Smooth muscle cell of the brain vasculature (primary cell): ENCODE measurements around the gene CFAP65.

Experiments
- DNase-seq: peaks from one replicate; pipeline ENCODE4 v3.0.0-alpha.2; 2012; ENCODE audit warnings: low read depth, low spot score

Gene CFAP65

GRCh38 chr2:218963601-218964000, 77.7 kb downstream of the CFAP65 start:
- no peak for DNase-seq

- DNase-seq: peak; percentile 6
Observed at GRCh38 chr2:218962859-218963492, 78.3 kb downstream of the CFAP65 start.

GRCh38 chr2:218961651-218962570, 79.4 kb downstream of the CFAP65 start:
- no peak for DNase-seq

GRCh38 chr2:218961229-218961628, 80.1 kb downstream of the CFAP65 start:
- DNase-seq: no peak

- DNase-seq: no peak
Observed at GRCh38 chr2:218960309-218961165, 80.8 kb downstream of the CFAP65 start.

- no peak for DNase-seq
Observed at GRCh38 chr2:218959761-218960308, 81.5 kb downstream of the CFAP65 start.

- DNase-seq: peak; percentile 35
Observed at GRCh38 chr2:218959141-218959731, 82.1 kb downstream of the CFAP65 start, which contains the start of gene CDK5R2. Gene CDK5R2 (plus strand): TSS chr2:218959666. CDS start chr2:218959821, 155 bp downstream.

- DNase-seq: no peak
Observed at GRCh38 chr2:218958276-218958675, 83.0 kb downstream of the CFAP65 start.

- no peak for DNase-seq
Observed at GRCh38 chr2:218957671-218958070, 83.6 kb downstream of the CFAP65 start.

GRCh38 chr2:218956039-218956438, 85.3 kb downstream of the CFAP65 start:
- DNase-seq: no peak

- no peak for DNase-seq
Observed at GRCh38 chr2:218954541-218955300, 86.6 kb downstream of the CFAP65 start.

GRCh38 chr2:218953366-218953954, 87.9 kb downstream of the CFAP65 start:
- no peak for DNase-seq
